Measurements from ENCODE around the gene OSBPL2. TPM values are rescaled to one million over a fixed set of nuclear protein-coding genes. Genes with fewer than 3 reads are reported as not detected.

The OSBPL2 gene
- total and polyA plus RNA-seq, 9 of the 15 experiments (the other 6 are each of a cell fraction or from before 2014, with no cell fraction given): 2.5 to 25.6 (median 14.1) TPM

DNA sequence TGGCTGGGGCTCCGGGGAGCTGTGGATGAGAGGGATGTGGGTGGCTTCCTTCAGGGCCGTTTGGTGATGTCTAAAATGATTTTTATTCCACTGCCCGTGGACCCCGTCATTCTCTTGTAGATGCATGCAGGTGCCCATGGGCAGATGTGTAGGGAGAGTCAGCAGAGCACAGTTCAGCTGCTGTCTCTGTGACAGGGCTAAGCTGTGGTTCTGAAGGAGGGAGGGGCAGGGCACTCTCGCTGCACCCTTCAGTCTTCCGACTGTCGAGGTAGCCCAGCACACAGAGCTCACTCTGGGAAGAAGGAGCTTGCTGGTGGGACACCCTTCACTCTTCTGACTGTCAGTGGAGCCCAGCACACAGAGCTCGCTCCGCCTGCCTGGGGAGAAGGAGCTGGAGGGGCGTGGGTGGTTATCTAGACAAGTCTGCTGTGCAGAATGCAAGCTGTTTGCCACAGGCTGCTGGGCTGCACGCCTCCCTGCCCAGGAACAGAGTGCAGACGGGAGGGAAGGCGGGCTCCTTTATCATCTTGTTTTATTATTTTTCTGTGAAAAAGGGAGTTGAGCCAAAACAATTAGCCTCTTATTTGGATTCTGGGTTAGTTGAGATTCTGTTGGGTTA is 36.1 kb downstream of the OSBPL2 start:
- Histone ChIP-seq H3K79me2 (ENCODE audit: control insufficient read depth, insufficient read depth, low read length) (no peaks in the 10 kb centered on the region), H3K4me2 (ENCODE audit: insufficient read depth, low read length) (peak overlapping the region; percentile 43; the same call in 1 of the 2 replicates), H3K9me1 (ENCODE audit: control insufficient read depth, insufficient read depth, low read length) (no peaks in the 10 kb centered on the region), H3K9me3 (replicated peaks; ENCODE audit: control insufficient read depth, insufficient read depth, low read depth, low read length) (no peaks in the 10 kb centered on the region), H3K36me3 (ENCODE audit: control insufficient read depth, insufficient read depth, low read length) (peaks cover 26% of the 10 kb centered on the region; the same call in 2 of the 3 replicates), H3K9ac (ENCODE audit: insufficient read depth in 1 of 2, low read depth in 2 of 2, low read length in 2 of 2) (peak overlapping the region in 1 of 2 experiments; percentile 47; a peak in 2 of 4 replicates), H3K27ac (ENCODE audit: extremely low read depth, low read depth, low read length) (no peak overlapping the region), H3K4me1 (replicated peaks in 1 of 2; ENCODE audit: control insufficient read depth in 2 of 2, insufficient read depth in 2 of 2, low read length in 2 of 2) (peaks cover 11 to 18% of the 10 kb centered on the region in 2 experiments; a peak in 4 of 5 replicates), H2AFZ (ENCODE audit: low read depth, low read length) (no peak overlapping the region), H4K20me1 (replicated peaks; ENCODE audit: control insufficient read depth, insufficient read depth, low read length) (peaks cover 19% of the 10 kb centered on the region), H3K4me3 (no peak overlapping the region), H3K27me3 (ENCODE audit: control insufficient read depth in 2 of 2, insufficient read depth in 2 of 2, low read length in 2 of 2) (no peaks in the 10 kb centered on the region)
- DNase-seq (ENCODE audit: extremely low read depth in 1 of 4, low spot score in 3 of 4) (peak; percentile 63 to 85 (median 78)), FAIRE-seq (peak; percentile 95), ATAC-seq (peak; percentile 98)
- intact Hi-C loops (cut with micrococcal nuclease): no loop called here
- ChIA-PET CTCF (ENCODE audit: low intra/inter-chr PET ratio) (no interaction called here), POLR2A (interaction anchor here (0.6 to 2.1 kb wide), 7 partner anchors 9 to 1372 kb away, joined by 3 to 6 read pairs (median 3); no protein-coding TSS in a partner anchor)
- in situ Hi-C loops (cut with MboI): no loop called here
- no TSS peak for BruUV-seq (replicated peaks)
- WGBS (ENCODE audit: insufficient coverage, low coverage, missing lambda C conversion rate): 18% methylated on average over 13 of the region's 13 CpGs
- TF ChIP-seq TEAD4 (IDR thresholded peaks at IDR 0.05; ENCODE audit: low read length): peak; percentile 68
- no peak for TF ChIP-seq TEAD4 (CRISPR knock-in tag; IDR thresholded peaks at IDR 0.05; ENCODE audit: borderline replicate concordance)
- TF ChIP-seq STAT5A (IDR thresholded peaks at IDR 0.05; ENCODE audit: borderline replicate concordance, low read length): peak; percentile 30; the same call in 1 of the 2 replicates
- TF ChIP-seq POLR2AphosphoS5 (IDR thresholded peaks at IDR 0.05; ENCODE audit: control insufficient read depth, insufficient read depth, low read depth, low read length): peak; percentile 70
- TF ChIP-seq NFIC (IDR thresholded peaks at IDR 0.05): peak; percentile 38
- 0 out of 2 replicates have a peak, but pooled peaks have one; percentile 24 for TF ChIP-seq DPF2 (IDR thresholded peaks at IDR 0.05)
- TF ChIP-seq ILK (tag; IDR thresholded peaks at IDR 0.05; ENCODE audit: borderline replicate concordance, low read depth): no peak
- no peak for TF ChIP-seq SOX6 (IDR thresholded peaks at IDR 0.05)
- TF ChIP-seq, protein P1, sequence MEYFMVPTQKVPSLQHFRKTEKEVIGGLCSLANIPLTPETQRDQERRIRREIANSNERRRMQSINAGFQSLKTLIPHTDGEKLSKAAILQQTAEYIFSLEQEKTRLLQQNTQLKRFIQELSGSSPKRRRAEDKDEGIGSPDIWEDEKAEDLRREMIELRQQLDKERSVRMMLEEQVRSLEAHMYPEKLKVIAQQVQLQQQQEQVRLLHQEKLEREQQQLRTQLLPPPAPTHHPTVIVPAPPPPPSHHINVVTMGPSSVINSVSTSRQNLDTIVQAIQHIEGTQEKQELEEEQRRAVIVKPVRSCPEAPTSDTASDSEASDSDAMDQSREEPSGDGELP (CRISPR knock-in tag; IDR thresholded peaks at IDR 0.05; ENCODE audit: borderline replicate concordance): peak; percentile 38; the same call in 1 of the 2 replicates
- TF ChIP-seq ZNF263 (CRISPR knock-in tag; IDR thresholded peaks at IDR 0.05; ENCODE audit: borderline replicate concordance): no peak
- TF ChIP-seq NCOR1 (IDR thresholded peaks at IDR 0.05): peak; percentile 63
- peak in 1 of 2 experiments; percentile 35; a peak in 1 of 4 replicates for TF ChIP-seq HDAC1 (IDR thresholded peaks at IDR 0.05)
- peak; percentile 52; the same call in 1 of the 2 replicates for TF ChIP-seq BHLHE40 (IDR thresholded peaks at IDR 0.05; ENCODE audit: low read length)
- peak; percentile 50 for TF ChIP-seq ARID1B (IDR thresholded peaks at IDR 0.05)
- TF ChIP-seq RFX5 (IDR thresholded peaks at IDR 0.05; ENCODE audit: low read depth, low read length): no peak
- peak; percentile 72 for TF ChIP-seq CBFA2T2 (conservative IDR thresholded peaks at IDR 0.05)
- TF ChIP-seq, protein P2, sequence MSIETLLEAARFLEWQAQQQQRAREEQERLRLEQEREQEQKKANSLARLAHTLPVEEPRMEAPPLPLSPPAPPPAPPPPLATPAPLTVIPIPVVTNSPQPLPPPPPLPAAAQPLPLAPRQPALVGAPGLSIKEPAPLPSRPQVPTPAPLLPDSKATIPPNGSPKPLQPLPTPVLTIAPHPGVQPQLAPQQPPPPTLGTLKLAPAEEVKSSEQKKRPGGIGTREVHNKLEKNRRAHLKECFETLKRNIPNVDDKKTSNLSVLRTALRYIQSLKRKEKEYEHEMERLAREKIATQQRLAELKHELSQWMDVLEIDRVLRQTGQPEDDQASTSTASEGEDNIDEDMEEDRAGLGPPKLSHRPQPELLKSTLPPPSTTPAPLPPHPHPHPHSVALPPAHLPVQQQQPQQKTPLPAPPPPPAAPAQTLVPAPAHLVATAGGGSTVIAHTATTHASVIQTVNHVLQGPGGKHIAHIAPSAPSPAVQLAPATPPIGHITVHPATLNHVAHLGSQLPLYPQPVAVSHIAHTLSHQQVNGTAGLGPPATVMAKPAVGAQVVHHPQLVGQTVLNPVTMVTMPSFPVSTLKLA (conservative IDR thresholded peaks at IDR 0.05): peak in 1 of 2 experiments; percentile 49; a peak in 1 of 4 replicates
- peak; percentile 51 for TF ChIP-seq GATA2 (CRISPR knock-in tag; IDR thresholded peaks at IDR 0.05)
- TF ChIP-seq FOXM1 (IDR thresholded peaks at IDR 0.05; ENCODE audit: low read depth): peak; percentile 26; the same call in 1 of the 2 replicates
- TF ChIP-seq FOXM1 (CRISPR knock-in tag; IDR thresholded peaks at IDR 0.05; ENCODE audit: low read depth): no peak
- TF ChIP-seq, protein P3, sequence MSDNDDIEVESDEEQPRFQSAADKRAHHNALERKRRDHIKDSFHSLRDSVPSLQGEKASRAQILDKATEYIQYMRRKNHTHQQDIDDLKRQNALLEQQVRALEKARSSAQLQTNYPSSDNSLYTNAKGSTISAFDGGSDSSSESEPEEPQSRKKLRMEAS (CRISPR knock-in tag; IDR thresholded peaks at IDR 0.05): peak; percentile 60
- peak; percentile 53; the same call in 1 of the 2 replicates for TF ChIP-seq TAL1 (IDR thresholded peaks at IDR 0.05)

Measured in K562 (cell line).